ENCODE results near the gene LNX1. TPM values are rescaled to one million over a fixed set of nuclear protein-coding genes. Genes with fewer than 3 reads are reported as not detected.

Gene LNX1
- polyA plus RNA-seq, 2 of the 4 experiments (the other 2 are of a cell fraction): 0.04 to 0.14 TPM

DNA sequence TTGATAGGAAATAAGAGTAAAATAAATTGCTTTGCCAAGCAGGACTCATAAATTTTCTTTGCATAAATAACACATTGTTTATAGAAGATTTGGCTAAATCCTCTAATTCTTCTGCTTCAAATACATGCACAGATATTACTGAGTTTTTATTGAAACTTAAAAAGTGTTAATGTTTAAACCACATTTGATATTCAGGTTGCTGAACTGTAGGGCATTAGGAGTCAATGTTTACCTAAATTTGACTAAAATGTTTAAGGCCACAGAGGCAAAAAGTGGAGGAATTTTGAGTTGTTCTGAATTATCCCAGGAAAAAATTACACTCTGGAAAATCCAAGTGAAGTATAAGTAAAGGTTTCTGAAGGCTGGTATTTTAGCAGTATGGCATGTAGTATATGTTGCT is 135.1 kb downstream of the LNX1 start:
- POLR2A ChIA-PET: no interaction called here
- Histone ChIP-seq H3K4me3 (no peak overlapping the region), H3K27ac (no peak overlapping the region), H3K4me1 (peaks cover 28% of the 10 kb centered on the region), H3K4me2 (no peak overlapping the region), H3K9me3 (no peaks in the 10 kb centered on the region)
- DNase-seq (ENCODE audit: low read depth in 1 of 2, low spot score in 1 of 2): no peak
- TF ChIP-seq FOSB (CRISPR knock-in tag; IDR thresholded peaks at IDR 0.05): no peak
- TF ChIP-seq HOXA7 (CRISPR knock-in tag; IDR thresholded peaks at IDR 0.05): no peak
- TF ChIP-seq, protein P1, sequence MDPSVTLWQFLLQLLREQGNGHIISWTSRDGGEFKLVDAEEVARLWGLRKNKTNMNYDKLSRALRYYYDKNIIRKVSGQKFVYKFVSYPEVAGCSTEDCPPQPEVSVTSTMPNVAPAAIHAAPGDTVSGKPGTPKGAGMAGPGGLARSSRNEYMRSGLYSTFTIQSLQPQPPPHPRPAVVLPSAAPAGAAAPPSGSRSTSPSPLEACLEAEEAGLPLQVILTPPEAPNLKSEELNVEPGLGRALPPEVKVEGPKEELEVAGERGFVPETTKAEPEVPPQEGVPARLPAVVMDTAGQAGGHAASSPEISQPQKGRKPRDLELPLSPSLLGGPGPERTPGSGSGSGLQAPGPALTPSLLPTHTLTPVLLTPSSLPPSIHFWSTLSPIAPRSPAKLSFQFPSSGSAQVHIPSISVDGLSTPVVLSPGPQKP (IDR thresholded peaks at IDR 0.05; ENCODE audit: low read depth, low read length): no peak
- TF ChIP-seq SREBF2 (IDR thresholded peaks at IDR 0.05): no peak
- TF ChIP-seq KDM5A (IDR thresholded peaks at IDR 0.05): no peak
- TF ChIP-seq GATA3 (IDR thresholded peaks at IDR 0.05; ENCODE audit: borderline replicate concordance): no peak
- TF ChIP-seq CHD2 (IDR thresholded peaks at IDR 0.05; ENCODE audit: low read length, partially characterized antibody): no peak
- no peak for TF ChIP-seq TFCP2L1 (CRISPR knock-in tag; IDR thresholded peaks at IDR 0.05)
- no peak for ATAC-seq
- CTCF ChIA-PET: no interaction called here
- no peak for FAIRE-seq

DNA sequence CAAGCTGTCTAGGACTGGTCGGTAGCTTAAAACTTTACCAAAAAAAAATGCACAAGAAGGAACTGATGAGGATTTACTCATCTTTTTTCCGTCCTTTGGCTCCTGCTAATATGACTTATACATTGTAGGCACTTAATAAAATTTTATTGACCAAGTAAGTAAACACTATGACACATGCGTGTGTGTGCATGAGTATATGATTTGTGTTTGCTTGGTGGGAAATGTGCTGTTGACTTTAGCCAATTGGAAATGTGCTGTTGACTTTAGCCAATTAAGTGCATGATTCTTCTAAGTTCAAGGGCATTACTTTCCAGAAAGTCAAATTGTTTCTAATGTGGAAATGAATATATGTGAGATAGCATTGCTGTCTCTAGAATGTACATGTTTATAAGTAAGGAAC is 135.5 kb downstream of the LNX1 start:
- FAIRE-seq (no peak), DNase-seq (ENCODE audit: low read depth in 1 of 2, low spot score in 1 of 2) (no peak), ATAC-seq (no peak)
- Histone ChIP-seq H3K4me1 (peaks cover 32% of the 10 kb centered on the region), H3K4me2 (no peak overlapping the region), H3K9me3 (no peaks in the 10 kb centered on the region), H3K27ac (no peak overlapping the region), H3K4me3 (no peak overlapping the region)
- CTCF ChIA-PET: no interaction called here
- no peak for TF ChIP-seq MYC (IDR thresholded peaks at IDR 0.05; ENCODE audit: borderline replicate concordance, low read length)
- TF ChIP-seq EHF (CRISPR knock-in tag; IDR thresholded peaks at IDR 0.05): no peak
- TF ChIP-seq, protein P2, sequence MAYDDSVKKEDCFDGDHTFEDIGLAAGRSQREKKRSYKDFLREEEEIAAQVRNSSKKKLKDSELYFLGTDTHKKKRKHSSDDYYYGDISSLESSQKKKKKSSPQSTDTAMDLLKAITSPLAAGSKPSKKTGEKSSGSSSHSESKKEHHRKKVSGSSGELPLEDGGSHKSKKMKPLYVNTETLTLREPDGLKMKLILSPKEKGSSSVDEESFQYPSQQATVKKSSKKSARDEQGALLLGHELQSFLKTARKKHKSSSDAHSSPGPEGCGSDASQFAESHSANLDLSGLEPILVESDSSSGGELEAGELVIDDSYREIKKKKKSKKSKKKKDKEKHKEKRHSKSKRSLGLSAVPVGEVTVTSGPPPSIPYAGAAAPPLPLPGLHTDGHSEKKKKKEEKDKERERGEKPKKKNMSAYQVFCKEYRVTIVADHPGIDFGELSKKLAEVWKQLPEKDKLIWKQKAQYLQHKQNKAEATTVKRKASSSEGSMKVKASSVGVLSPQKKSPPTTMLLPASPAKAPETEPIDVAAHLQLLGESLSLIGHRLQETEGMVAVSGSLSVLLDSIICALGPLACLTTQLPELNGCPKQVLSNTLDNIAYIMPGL (CRISPR knock-in tag; IDR thresholded peaks at IDR 0.05; ENCODE audit: borderline replicate concordance): no peak
- TF ChIP-seq FOSB (CRISPR knock-in tag; IDR thresholded peaks at IDR 0.05): no peak
- TF ChIP-seq, protein P3, sequence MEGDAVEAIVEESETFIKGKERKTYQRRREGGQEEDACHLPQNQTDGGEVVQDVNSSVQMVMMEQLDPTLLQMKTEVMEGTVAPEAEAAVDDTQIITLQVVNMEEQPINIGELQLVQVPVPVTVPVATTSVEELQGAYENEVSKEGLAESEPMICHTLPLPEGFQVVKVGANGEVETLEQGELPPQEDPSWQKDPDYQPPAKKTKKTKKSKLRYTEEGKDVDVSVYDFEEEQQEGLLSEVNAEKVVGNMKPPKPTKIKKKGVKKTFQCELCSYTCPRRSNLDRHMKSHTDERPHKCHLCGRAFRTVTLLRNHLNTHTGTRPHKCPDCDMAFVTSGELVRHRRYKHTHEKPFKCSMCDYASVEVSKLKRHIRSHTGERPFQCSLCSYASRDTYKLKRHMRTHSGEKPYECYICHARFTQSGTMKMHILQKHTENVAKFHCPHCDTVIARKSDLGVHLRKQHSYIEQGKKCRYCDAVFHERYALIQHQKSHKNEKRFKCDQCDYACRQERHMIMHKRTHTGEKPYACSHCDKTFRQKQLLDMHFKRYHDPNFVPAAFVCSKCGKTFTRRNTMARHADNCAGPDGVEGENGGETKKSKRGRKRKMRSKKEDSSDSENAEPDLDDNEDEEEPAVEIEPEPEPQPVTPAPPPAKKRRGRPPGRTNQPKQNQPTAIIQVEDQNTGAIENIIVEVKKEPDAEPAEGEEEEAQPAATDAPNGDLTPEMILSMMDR (IDR thresholded peaks at IDR 0.05): no peak
- TF ChIP-seq MAZ (IDR thresholded peaks at IDR 0.05; ENCODE audit: borderline replicate concordance, low read depth, low read length): no peak
- TF ChIP-seq CEBPB (IDR thresholded peaks at IDR 0.05): no peak
- TF ChIP-seq HDAC2 (IDR thresholded peaks at IDR 0.05): no peak
- TF ChIP-seq RCOR1 (IDR thresholded peaks at IDR 0.05; ENCODE audit: low read depth, low read length): no peak
- TF ChIP-seq ESRRA (IDR thresholded peaks at IDR 0.05; ENCODE audit: borderline replicate concordance, low read length): no peak
- TF ChIP-seq ZC3H11A (IDR thresholded peaks at IDR 0.05): no peak
- TF ChIP-seq SREBF2 (IDR thresholded peaks at IDR 0.05): no peak
- no peak for TF ChIP-seq TFCP2L1 (CRISPR knock-in tag; IDR thresholded peaks at IDR 0.05)
- no peak for TF ChIP-seq RNF2 (IDR thresholded peaks at IDR 0.05; ENCODE audit: borderline replicate concordance, low read depth)
- TF ChIP-seq, protein P4, sequence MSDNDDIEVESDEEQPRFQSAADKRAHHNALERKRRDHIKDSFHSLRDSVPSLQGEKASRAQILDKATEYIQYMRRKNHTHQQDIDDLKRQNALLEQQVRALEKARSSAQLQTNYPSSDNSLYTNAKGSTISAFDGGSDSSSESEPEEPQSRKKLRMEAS (IDR thresholded peaks at IDR 0.05): no peak
- TF ChIP-seq CHD4 (IDR thresholded peaks at IDR 0.05; ENCODE audit: borderline replicate concordance): no peak
- TF ChIP-seq, protein P5, sequence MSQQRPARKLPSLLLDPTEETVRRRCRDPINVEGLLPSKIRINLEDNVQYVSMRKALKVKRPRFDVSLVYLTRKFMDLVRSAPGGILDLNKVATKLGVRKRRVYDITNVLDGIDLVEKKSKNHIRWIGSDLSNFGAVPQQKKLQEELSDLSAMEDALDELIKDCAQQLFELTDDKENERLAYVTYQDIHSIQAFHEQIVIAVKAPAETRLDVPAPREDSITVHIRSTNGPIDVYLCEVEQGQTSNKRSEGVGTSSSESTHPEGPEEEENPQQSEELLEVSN (IDR thresholded peaks at IDR 0.05; ENCODE audit: borderline replicate concordance, low read depth): no peak
- no peak for TF ChIP-seq MAFK (IDR thresholded peaks at IDR 0.05; ENCODE audit: partially characterized antibody)
- POLR2A ChIA-PET: no interaction called here
- 64% methylated on average over 3 of the region's 3 CpGs for WGBS (ENCODE audit: missing lambda C conversion rate)
